Thymus (tissue), 11 donors: ENCODE results near the gene TTLL11. TPM values are rescaled to one million over a fixed set of nuclear protein-coding genes. Genes with fewer than 3 reads are reported as not detected.

Experiments used
- DNase-seq, 9 donors: peaks; one replicate each; pipeline ENCODE4 v3.0.0-alpha.2; 2013; ENCODE audit warnings: low spot score in 9 of 9, low read depth in 6 of 9, missing footprints in 1 of 9
- H3K27ac ChIP-seq, 2 donors: one replicate each; pipeline ENCODE4 v1.5.1; 2013; ENCODE audit warnings: control low read depth in 1 of 2, low read depth in 1 of 2, low read length in 1 of 2, mild to moderate bottlenecking in 1 of 2, moderate library complexity in 1 of 2
- H3K27me3 ChIP-seq, 2 donors: one replicate each; pipeline ENCODE4 v1.5.1; 2013; ENCODE audit warnings: low read length in 1 of 2; ENCODE audit not compliant: control insufficient read depth in 2 of 2, insufficient read depth in 1 of 2
- H3K36me3 ChIP-seq, 2 donors: one replicate each; pipeline ENCODE4 v1.5.1; 2013; ENCODE audit warnings: low read length in 1 of 2, mild to moderate bottlenecking in 1 of 2, moderate library complexity in 1 of 2; ENCODE audit not compliant: control insufficient read depth in 2 of 2, insufficient read depth in 2 of 2
- H3K4me1 ChIP-seq, 2 donors: one replicate each; pipeline ENCODE4 v1.5.1; 2013; ENCODE audit warnings: low read length in 2 of 2; ENCODE audit not compliant: control insufficient read depth in 2 of 2, insufficient read depth in 2 of 2
- H3K4me3 ChIP-seq, 2 donors: one replicate each; pipeline ENCODE4 v1.5.1; 2013; ENCODE audit warnings: low read length in 2 of 2, control low read depth in 1 of 2, mild to moderate bottlenecking in 1 of 2
- H3K9me3 ChIP-seq, 2 donors: one replicate each; pipeline ENCODE4 v1.5.1; 2013; ENCODE audit warnings: low read length in 1 of 2, mild to moderate bottlenecking in 1 of 2; ENCODE audit not compliant: control insufficient read depth in 2 of 2, insufficient read depth in 1 of 2
- WGBS: extraction: QIAGEN DNeasy Blood & Tissue Kit; methylation state at CpG from one replicate; pipeline ENCODE4 v1.1.7; 2013; 5-methylcytosine and 5-hydroxymethylcytosine counted together
- polyA plus RNA-seq: library from polyadenylated mRNA; stranded (reverse); fragments of 200-250 nt; gene quantifications from one replicate; pipeline ENCODE4 v1.2.3, GENCODE V29; 2013
- total RNA-seq: library from RNA; stranded (reverse); fragments of 120-200 nt; gene quantifications from one replicate; pipeline ENCODE4 v1.2.4, GENCODE V29; 2013
- donor health status: healthy.

TTLL11 gene
- total and polyA plus RNA-seq, 2 donors: 2.1 to 4.0 TPM

- H3K27ac ChIP-seq: no peak overlapping the region
- WGBS: 98% methylated on average over 1 of the region's 1 CpG
Measured at GRCh38 chr9:122059955-122060324, 33.2 kb downstream of the TTLL11 start.

GRCh38 chr9:122059214-122059954, 33.7 kb downstream of the TTLL11 start:
- WGBS: 98% methylated on average over 9 of the region's 9 CpGs

More at GRCh38 chr9:122059955-122060324, 33.2 kb downstream of the TTLL11 start:
- no peak for DNase-seq
- H3K4me1 ChIP-seq: no peaks in the 10 kb centered on the region
- no peaks in the 10 kb centered on the region for H3K36me3 ChIP-seq
- no peaks in the 10 kb centered on the region for H3K27me3 ChIP-seq
- H3K4me3 ChIP-seq: no peak overlapping the region
- no peaks in the 10 kb centered on the region for H3K9me3 ChIP-seq

GRCh38 chr9:122058709-122059108, 34.4 kb downstream of the TTLL11 start:
- H3K27me3 ChIP-seq: no peaks in the 10 kb centered on the region
- no peaks in the 10 kb centered on the region for H3K36me3 ChIP-seq
- H3K27ac ChIP-seq: no peak overlapping the region
- H3K4me1 ChIP-seq: no peaks in the 10 kb centered on the region
- H3K4me3 ChIP-seq: no peak overlapping the region
- H3K9me3 ChIP-seq: no peaks in the 10 kb centered on the region
- no peak for DNase-seq
- 97% methylated on average over 4 of the region's 4 CpGs for WGBS

More at GRCh38 chr9:122059214-122059954, 33.7 kb downstream of the TTLL11 start:
- Histone ChIP-seq H3K27me3 (no peaks in the 10 kb centered on the region), H3K27ac (no peak overlapping the region), H3K4me3 (no peak overlapping the region), H3K9me3 (no peaks in the 10 kb centered on the region), H3K4me1 (no peaks in the 10 kb centered on the region), H3K36me3 (no peaks in the 10 kb centered on the region)
- no peak for DNase-seq

- 96% methylated on average over 4 of the region's 4 CpGs for WGBS
- Histone ChIP-seq H3K27ac (no peak overlapping the region), H3K4me3 (no peak overlapping the region), H3K27me3 (no peaks in the 10 kb centered on the region), H3K9me3 (no peaks in the 10 kb centered on the region), H3K4me1 (no peaks in the 10 kb centered on the region), H3K36me3 (no peaks in the 10 kb centered on the region)
- no peak for DNase-seq
Measured at GRCh38 chr9:122058051-122058450, 35.1 kb downstream of the TTLL11 start.

GRCh38 chr9:122057211-122057610, 35.9 kb downstream of the TTLL11 start:
- H3K4me1 ChIP-seq: no peaks in the 10 kb centered on the region
- no peaks in the 10 kb centered on the region for H3K36me3 ChIP-seq
- no peaks in the 10 kb centered on the region for H3K9me3 ChIP-seq
- no peak overlapping the region for H3K4me3 ChIP-seq
- DNase-seq: no peak
- no peaks in the 10 kb centered on the region for H3K27me3 ChIP-seq
- WGBS: 97% methylated on average over 10 of the region's 10 CpGs
- no peak overlapping the region for H3K27ac ChIP-seq

GRCh38 chr9:122056484-122056883, 36.6 kb downstream of the TTLL11 start:
- 94% methylated on average over 3 of the region's 3 CpGs for WGBS
- H3K4me3 ChIP-seq: no peak overlapping the region
- DNase-seq: peak in 7 of 9 donors; percentile 2 to 42 (median 10)
- no peak overlapping the region for H3K27ac ChIP-seq
- no peaks in the 10 kb centered on the region for H3K27me3 ChIP-seq
- H3K9me3 ChIP-seq: no peaks in the 10 kb centered on the region
- H3K36me3 ChIP-seq: no peaks in the 10 kb centered on the region
- peaks cover 0 to under 1% of the 10 kb centered on the region in 2 donors for H3K4me1 ChIP-seq

DNA sequence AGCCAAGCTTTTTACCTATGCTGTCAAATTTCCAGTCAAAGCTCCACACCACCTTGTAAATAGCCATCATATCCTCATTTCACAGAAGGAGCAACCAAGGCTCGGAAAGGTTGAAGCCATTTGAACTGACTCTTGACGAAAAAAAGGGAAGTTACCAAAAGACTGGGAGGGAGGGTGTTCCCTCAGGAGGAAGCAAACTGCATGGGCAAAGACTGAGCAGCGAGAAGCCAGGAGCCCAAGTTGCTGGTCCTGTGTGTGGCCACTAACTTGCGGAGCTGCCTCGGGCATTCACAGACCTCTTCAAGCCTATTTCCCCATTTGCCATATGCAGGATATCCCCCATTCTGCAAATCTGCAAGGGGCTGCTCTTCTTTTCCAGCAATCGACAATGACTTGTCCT, 37.4 kb downstream of the TTLL11 start:
- 51% methylated on average over 6 of the region's 6 CpGs for WGBS
- Histone ChIP-seq H3K9me3 (no peaks in the 10 kb centered on the region), H3K36me3 (no peaks in the 10 kb centered on the region), H3K4me3 (no peak overlapping the region), H3K27ac (no peak overlapping the region), H3K4me1 (peaks cover 0 to 3% of the 10 kb centered on the region in 2 donors), H3K27me3 (no peaks in the 10 kb centered on the region)
- DNase-seq: no peak

DNA sequence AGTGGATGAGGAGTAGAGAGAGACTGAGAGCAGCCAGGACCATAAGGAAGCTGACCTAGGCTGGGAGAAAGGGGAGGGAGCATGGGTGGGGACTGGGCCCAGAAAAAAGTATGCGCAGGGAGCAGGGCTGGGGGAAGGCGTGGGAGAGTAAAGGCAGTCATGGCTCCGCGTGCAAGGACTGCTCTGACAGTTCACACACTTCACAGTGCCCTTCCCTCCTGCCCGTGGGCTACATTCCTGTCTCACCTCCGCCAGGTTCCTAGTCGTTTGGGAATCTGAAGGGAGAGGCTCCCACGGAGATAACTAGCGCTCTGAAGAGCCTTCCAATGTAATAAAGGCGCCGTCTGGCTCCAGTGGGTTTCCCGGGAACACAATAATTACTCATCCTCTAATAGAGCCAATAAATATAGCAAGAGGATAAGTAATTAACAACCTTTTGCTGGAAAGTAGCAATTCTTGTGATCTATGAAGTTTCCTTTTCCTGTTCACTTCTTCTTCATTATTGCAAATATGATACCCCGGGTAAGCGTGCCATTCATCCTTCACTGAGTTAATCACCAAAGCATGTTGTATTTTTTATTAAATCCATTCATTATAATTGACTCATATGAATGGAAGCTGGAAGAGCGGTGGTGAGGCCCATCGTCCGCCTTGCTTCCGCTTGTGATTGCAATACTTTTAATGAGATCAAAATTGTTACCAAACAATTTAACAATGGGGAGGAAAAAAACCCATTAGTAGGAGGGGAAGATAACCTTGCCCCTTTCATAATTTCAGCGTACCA, 39.3 kb downstream of the TTLL11 start:
- 92% methylated on average over 19 of the region's 19 CpGs for WGBS
- H3K27me3 ChIP-seq: no peaks in the 10 kb centered on the region
- no peak for DNase-seq
- no peaks in the 10 kb centered on the region for H3K9me3 ChIP-seq
- no peak overlapping the region for H3K27ac ChIP-seq
- H3K4me3 ChIP-seq: no peak overlapping the region
- no peaks in the 10 kb centered on the region for H3K36me3 ChIP-seq
- H3K4me1 ChIP-seq: peaks cover 0 to 3% of the 10 kb centered on the region in 2 donors

GRCh38 chr9:122053064-122053463, 40.0 kb downstream of the TTLL11 start:
- Histone ChIP-seq H3K27me3 (no peaks in the 10 kb centered on the region), H3K9me3 (no peaks in the 10 kb centered on the region), H3K27ac (no peak overlapping the region), H3K36me3 (no peaks in the 10 kb centered on the region), H3K4me3 (no peak overlapping the region), H3K4me1 (peaks cover 0 to 3% of the 10 kb centered on the region in 2 donors)
- 92% methylated on average over 10 of the region's 10 CpGs for WGBS
- no peak for DNase-seq
